HepG2 (cell line): ENCODE data around the gene ACOXL. TPM values are rescaled to one million over a fixed set of nuclear protein-coding genes. Genes with fewer than 3 reads are reported as not detected.

Experiments
- ARHGAP35 ChIP-seq: sonication (generic); formaldehyde crosslinking; IDR thresholded peaks from 2 replicates; pipeline ENCODE4 v1.9.0; 2022; ENCODE audit warnings: mild to moderate bottlenecking, inconsistent platforms, moderate library complexity, missing genetic modification reagents, borderline replicate concordance
- ATAD3A ChIP-seq: sonication (generic); formaldehyde crosslinking; IDR thresholded peaks from 2 replicates; pipeline ENCODE4 v1.4.0; 2020; ENCODE audit warnings: missing genetic modification reagents
- DPF2 ChIP-seq: sonication (generic); formaldehyde crosslinking; IDR thresholded peaks from 2 replicates; pipeline ENCODE4 v1.4.0; 2020; ENCODE audit warnings: mild to moderate bottlenecking, low read depth, missing genetic modification reagents, borderline replicate concordance
- EED ChIP-seq: sonication (generic); formaldehyde crosslinking; IDR thresholded peaks from 2 replicates; pipeline ENCODE4 v1.5.0; 2020; ENCODE audit warnings: mild to moderate bottlenecking, missing genetic modification reagents
- ELF1 ChIP-seq: sonication (generic); formaldehyde crosslinking; IDR thresholded peaks from 2 replicates; pipeline ENCODE4 v1.4.0; 2020; ENCODE audit warnings: missing genetic modification reagents
- GATAD2A ChIP-seq: IDR thresholded peaks from 2 replicates; pipeline ENCODE4 v1.6.1; 2016
- HNRNPUL1 ChIP-seq: fragments of 200-400 bp; formaldehyde crosslinking; IDR thresholded peaks from 2 replicates; pipeline ENCODE4 v1.6.1; 2017; ENCODE audit warnings: low read depth, mild to moderate bottlenecking, low read length, moderate library complexity
- KDM1A ChIP-seq: IDR thresholded peaks from 2 replicates; pipeline ENCODE4 v1.6.1; 2016; ENCODE audit warnings: missing compliant biosample characterization
- MTA1 ChIP-seq: sonication (generic); formaldehyde crosslinking; IDR thresholded peaks from 2 replicates; pipeline ENCODE4 v1.4.0; 2020; ENCODE audit warnings: missing genetic modification reagents, mild to moderate bottlenecking, borderline replicate concordance
- PHF20 ChIP-seq: sonication (generic); formaldehyde crosslinking; IDR thresholded peaks from 2 replicates; pipeline ENCODE4 v1.5.0; 2020; ENCODE audit warnings: mild to moderate bottlenecking, missing genetic modification reagents
- PHF8 ChIP-seq: sonication (generic); formaldehyde crosslinking; IDR thresholded peaks from 2 replicates; pipeline ENCODE4 v1.5.0; 2020; ENCODE audit warnings: missing genetic modification reagents
- PITX1 ChIP-seq: sonication (generic); formaldehyde crosslinking; IDR thresholded peaks from 2 replicates; pipeline ENCODE4 v1.5.1; 2020; ENCODE audit warnings: mild to moderate bottlenecking, missing genetic modification reagents
- POLR2G ChIP-seq: fragments of 200-400 bp; formaldehyde crosslinking; IDR thresholded peaks from 2 replicates; pipeline ENCODE4 v1.6.1; 2018; ENCODE audit warnings: mild to moderate bottlenecking, low read depth, low read length, moderate library complexity
- RNF2 ChIP-seq: fragments of 450-650 bp; conservative IDR thresholded peaks from 2 replicates; pipeline ENCODE4 v1.6.1; 2016; ENCODE audit warnings: low read depth
- SP4 ChIP-seq: sonication (generic); formaldehyde crosslinking; IDR thresholded peaks from 2 replicates; pipeline ENCODE4 v1.8.1; 2023; ENCODE audit warnings: mild to moderate bottlenecking, missing genetic modification reagents
- SUZ12 ChIP-seq: fragments of 150-350 bp; IDR thresholded peaks from 2 replicates; pipeline ENCODE4 v1.6.1; 2014; ENCODE audit warnings: low read depth, low read length
- ZBTB38 ChIP-seq: sonication (generic); formaldehyde crosslinking; IDR thresholded peaks from 2 replicates; pipeline ENCODE4 v1.5.1; 2020; ENCODE audit warnings: mild to moderate bottlenecking, missing genetic modification reagents
- ZFP36L1 ChIP-seq: sonication (generic); formaldehyde crosslinking; IDR thresholded peaks from 2 replicates; pipeline ENCODE4 v1.8.0; 2022; ENCODE audit warnings: mild to moderate bottlenecking, missing genetic modification reagents, moderate library complexity
- ZNF17 ChIP-seq: sonication (generic); formaldehyde crosslinking; IDR thresholded peaks from 2 replicates; pipeline ENCODE4 v1.5.0; 2020; ENCODE audit warnings: mild to moderate bottlenecking, missing genetic modification reagents
- ZNF232 ChIP-seq: sonication (generic); formaldehyde crosslinking; IDR thresholded peaks from 2 replicates; pipeline ENCODE4 v1.4.0; 2020; ENCODE audit warnings: missing genetic modification reagents, borderline replicate concordance
- ZNF24 ChIP-seq: fragments of 450-650 bp; IDR thresholded peaks from 2 replicates; pipeline ENCODE4 v1.6.1; 2017; ENCODE audit warnings: antibody characterized with exemption, mild to moderate bottlenecking
- ZNF333 ChIP-seq: sonication (generic); formaldehyde crosslinking; IDR thresholded peaks from 2 replicates; pipeline ENCODE4 v1.4.0; 2020; ENCODE audit warnings: mild to moderate bottlenecking, missing genetic modification reagents, borderline replicate concordance
- ZNF614 ChIP-seq: IDR thresholded peaks from 2 replicates; pipeline ENCODE4 v1.6.1; 2018; ENCODE audit warnings: missing biosample characterization, missing genetic modification reagents, inconsistent platforms, borderline replicate concordance
- ZNF619 ChIP-seq: sonication (generic); formaldehyde crosslinking; IDR thresholded peaks from 2 replicates; pipeline ENCODE4 v1.4.0; 2020; ENCODE audit warnings: mild to moderate bottlenecking, missing genetic modification reagents
- ZNF772 ChIP-seq: sonication (generic); formaldehyde crosslinking; IDR thresholded peaks from 2 replicates; pipeline ENCODE4 v1.5.0; 2020; ENCODE audit warnings: mild to moderate bottlenecking, missing genetic modification reagents
- ZSCAN30 ChIP-seq: sonication (generic); formaldehyde crosslinking; IDR thresholded peaks from 2 replicates; pipeline ENCODE4 v1.5.0; 2020; ENCODE audit warnings: mild to moderate bottlenecking, missing genetic modification reagents
- polyA plus RNA-seq, 8 experiments: library from polyadenylated mRNA; depleted of rRNA in 3 of 8; stranded (reverse) in 7 of 8; unstranded in 1 of 8; fragments of >200 nt; fragmentation: Illumina TruSeq in 4 of 8; extraction: Trizol in 4 of 8; gene quantifications; 2 replicates each; pipeline versions ENCODE4 v1.2.1 to v1.2.3, GENCODE V29; 2011 to 2016; ENCODE audit warnings: low read depth in 4 of 8, missing spikeins in 1 of 8, mixed read lengths in 1 of 8; ENCODE audit not compliant: insufficient read depth in 1 of 8
- total RNA-seq, 5 experiments: library from RNA; depleted of rRNA; stranded (reverse); fragments of >200 nt; fragmentation: Illumina TruSeq; extraction: Trizol; gene quantifications; 2 replicates each; pipeline ENCODE4 v1.2.3, GENCODE V29; 2016; ENCODE audit warnings: low read depth in 1 of 5
- TF ChIP-seq, protein P1 (sequence below): sonication (generic); formaldehyde crosslinking; IDR thresholded peaks from 2 replicates; pipeline ENCODE4 v1.5.0; 2020; ENCODE audit warnings: mild to moderate bottlenecking, missing genetic modification reagents, borderline replicate concordance
- TF ChIP-seq, protein P2 (sequence below): IDR thresholded peaks from 2 replicates; pipeline ENCODE4 v1.6.1; 2012; ENCODE audit warnings: low read length, improper control_type of control experiment

The ACOXL gene
- total and polyA plus RNA-seq, 2 of the 13 experiments (the other 11 are each of a cell fraction or from before 2014, with no cell fraction given), result not detected

DNA sequence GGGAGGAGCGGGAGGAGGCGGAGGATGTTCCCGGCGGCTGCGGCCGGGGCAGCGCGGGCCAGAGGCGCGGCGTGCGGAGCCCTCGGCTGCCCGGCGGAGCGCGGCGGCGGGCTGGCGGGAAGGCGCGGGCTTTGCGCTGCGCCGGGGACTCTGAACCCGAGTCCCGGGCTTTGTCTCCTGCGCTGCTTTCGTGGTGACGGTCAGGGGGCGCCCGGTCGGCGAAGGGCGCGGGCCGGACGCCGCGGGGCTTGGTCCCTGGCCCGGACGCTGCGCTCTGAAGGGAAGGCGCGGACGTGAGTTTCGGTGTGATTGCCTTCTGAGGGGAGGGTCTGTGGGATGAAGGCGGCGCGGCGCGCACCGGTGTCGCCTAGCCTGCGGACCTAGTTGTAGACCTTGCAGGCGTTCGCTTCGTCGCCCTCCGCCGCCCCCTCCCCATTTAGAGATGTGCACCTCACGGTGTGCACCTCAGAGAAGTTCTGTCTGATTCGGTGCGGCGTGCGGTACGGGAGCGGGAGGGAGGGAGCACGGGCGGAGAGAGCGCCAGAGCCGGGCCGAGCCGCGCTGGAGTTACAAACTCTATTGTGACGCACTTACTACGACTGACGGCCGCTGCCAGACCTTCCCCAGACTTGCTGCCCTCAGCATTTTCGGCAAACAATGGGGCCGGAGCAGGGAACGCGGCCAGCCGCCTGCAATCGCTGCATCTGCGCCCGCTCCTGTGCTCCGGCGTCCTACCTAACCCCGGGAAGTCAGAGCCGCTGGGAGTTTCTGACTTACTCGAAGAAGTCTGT, 390.5 kb downstream of the ACOXL start (continued):
- TF ChIP-seq SUZ12, result no peak
- peak; percentile 32; the same call in 1 of the 2 replicates for TF ChIP-seq ELF1 (CRISPR knock-in tag)
- TF ChIP-seq DPF2 (CRISPR knock-in tag), result no peak
- TF ChIP-seq, protein P1, sequence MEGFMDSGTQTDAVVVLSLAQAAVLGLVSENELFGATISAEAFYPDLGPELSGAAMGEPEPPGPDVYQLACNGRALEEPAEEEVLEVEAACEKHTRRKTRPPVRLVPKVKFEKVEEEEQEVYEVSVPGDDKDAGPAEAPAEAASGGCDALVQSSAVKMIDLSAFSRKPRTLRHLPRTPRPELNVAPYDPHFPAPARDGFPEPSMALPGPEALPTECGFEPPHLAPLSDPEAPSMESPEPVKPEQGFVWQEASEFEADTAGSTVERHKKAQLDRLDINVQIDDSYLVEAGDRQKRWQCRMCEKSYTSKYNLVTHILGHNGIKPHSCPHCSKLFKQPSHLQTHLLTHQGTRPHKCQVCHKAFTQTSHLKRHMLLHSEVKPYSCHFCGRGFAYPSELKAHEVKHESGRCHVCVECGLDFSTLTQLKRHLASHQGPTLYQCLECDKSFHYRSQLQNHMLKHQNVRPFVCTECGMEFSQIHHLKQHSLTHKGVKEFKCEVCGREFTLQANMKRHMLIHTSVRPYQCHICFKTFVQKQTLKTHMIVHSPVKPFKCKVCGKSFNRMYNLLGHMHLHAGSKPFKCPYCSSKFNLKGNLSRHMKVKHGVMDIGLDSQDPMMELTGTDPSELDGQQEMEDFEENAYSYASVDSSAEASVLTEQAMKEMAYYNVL, result no peak
- TF ChIP-seq ZNF17 (CRISPR knock-in tag), result no peak
- TF ChIP-seq ZNF772, result 0 out of 2 replicates have a peak, but pooled peaks have one; percentile 76
- no peak for TF ChIP-seq HNRNPUL1
- peak; percentile 73 for TF ChIP-seq EED (CRISPR knock-in tag)
- peak; percentile 55; the same call in 1 of the 2 replicates for TF ChIP-seq PHF20 (CRISPR knock-in tag)
- TF ChIP-seq MTA1, result peak; percentile 63; the same call in 1 of the 2 replicates
- TF ChIP-seq ZNF619, result no peak
- no peak for TF ChIP-seq ZNF232 (CRISPR knock-in tag)
- no peak for TF ChIP-seq ZSCAN30 (CRISPR knock-in tag)
- TF ChIP-seq ZNF614 (CRISPR knock-in tag), result no peak
- peak; percentile 0; the same call in 1 of the 2 replicates for TF ChIP-seq POLR2G
- TF ChIP-seq ATAD3A (CRISPR knock-in tag), result 0 out of 2 replicates have a peak, but pooled peaks have one; percentile 89
- no peak for TF ChIP-seq ZNF333
- no peak for TF ChIP-seq RNF2
- TF ChIP-seq PITX1 (CRISPR knock-in tag), result peak; percentile 60; the same call in 1 of the 2 replicates
- no peak for TF ChIP-seq ZFP36L1
- TF ChIP-seq ZBTB38 (CRISPR knock-in tag), result peak; percentile 58; the same call in 1 of the 2 replicates
- TF ChIP-seq, protein P2, sequence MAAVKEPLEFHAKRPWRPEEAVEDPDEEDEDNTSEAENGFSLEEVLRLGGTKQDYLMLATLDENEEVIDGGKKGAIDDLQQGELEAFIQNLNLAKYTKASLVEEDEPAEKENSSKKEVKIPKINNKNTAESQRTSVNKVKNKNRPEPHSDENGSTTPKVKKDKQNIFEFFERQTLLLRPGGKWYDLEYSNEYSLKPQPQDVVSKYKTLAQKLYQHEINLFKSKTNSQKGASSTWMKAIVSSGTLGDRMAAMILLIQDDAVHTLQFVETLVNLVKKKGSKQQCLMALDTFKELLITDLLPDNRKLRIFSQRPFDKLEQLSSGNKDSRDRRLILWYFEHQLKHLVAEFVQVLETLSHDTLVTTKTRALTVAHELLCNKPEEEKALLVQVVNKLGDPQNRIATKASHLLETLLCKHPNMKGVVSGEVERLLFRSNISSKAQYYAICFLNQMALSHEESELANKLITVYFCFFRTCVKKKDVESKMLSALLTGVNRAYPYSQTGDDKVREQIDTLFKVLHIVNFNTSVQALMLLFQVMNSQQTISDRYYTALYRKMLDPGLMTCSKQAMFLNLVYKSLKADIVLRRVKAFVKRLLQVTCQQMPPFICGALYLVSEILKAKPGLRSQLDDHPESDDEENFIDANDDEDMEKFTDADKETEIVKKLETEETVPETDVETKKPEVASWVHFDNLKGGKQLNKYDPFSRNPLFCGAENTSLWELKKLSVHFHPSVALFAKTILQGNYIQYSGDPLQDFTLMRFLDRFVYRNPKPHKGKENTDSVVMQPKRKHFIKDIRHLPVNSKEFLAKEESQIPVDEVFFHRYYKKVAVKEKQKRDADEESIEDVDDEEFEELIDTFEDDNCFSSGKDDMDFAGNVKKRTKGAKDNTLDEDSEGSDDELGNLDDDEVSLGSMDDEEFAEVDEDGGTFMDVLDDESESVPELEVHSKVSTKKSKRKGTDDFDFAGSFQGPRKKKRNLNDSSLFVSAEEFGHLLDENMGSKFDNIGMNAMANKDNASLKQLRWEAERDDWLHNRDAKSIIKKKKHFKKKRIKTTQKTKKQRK, result no peak
- TF ChIP-seq ARHGAP35 (CRISPR knock-in tag), result peak; percentile 52; the same call in 1 of the 2 replicates
- TF ChIP-seq SP4, result no peak
- TF ChIP-seq ZNF24, result no peak
- TF ChIP-seq GATAD2A, result no peak
- no peak for TF ChIP-seq KDM1A
- no peak; the same call in 1 of the 2 replicates for TF ChIP-seq PHF8
